ENCODE measurements around the gene HOXC6.

HOXC6 gene

DNA sequence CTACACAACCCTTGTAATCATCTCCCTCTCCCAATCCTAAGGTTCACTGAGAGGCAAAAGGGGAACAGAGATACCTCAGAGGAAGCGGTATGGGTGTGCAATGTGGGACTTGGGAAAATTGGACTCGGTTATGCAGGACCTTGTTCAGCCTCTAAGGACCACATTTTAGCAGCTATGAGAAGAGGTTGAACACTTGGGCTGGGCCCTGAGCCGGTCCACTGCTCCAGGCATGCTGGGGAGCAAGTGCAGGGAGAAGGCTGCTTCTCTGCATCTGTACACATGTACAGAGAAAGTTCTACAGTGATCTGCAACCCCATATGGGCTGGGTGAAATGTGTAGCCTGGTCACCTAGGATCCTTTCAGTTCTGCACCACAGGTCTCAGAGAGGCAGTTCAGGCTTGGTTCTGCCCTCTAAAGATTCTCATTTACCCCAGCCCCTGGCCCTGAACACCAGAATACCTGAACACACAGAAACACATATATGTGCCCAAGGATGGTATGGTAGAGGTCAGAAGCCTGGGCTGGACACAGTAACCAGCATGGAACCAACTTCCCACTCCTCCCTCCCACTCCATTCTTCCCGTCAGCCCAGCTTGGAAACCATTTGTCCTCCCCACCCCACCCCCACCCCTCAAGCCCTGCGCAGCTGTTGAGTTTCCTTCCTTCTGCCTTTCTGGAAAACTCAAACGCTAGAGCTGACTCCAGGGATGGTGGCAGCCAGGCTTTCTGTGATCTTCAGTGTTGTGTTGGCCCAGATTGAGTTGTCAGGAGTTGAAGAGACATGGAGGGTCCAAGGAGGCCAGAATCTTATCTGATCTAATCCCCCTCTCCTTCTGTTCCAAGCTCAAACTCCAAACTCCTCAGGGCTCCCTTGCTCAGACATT is 15.0 kb downstream of the HOXC6 start:
- Histone ChIP-seq H3K4me3 (ENCODE audit: low read length, poor library complexity, severe bottlenecking) (peak overlapping the region; percentile 49), H3K79me2 (ENCODE audit: insufficient read depth, low read length) (peaks cover 95% of the 10 kb centered on the region), H3K9me2 (replicated peaks; ENCODE audit: low read depth, low read length) (no peaks in the 10 kb centered on the region), H4K20me1 (ENCODE audit: insufficient read depth, low read length, poor library complexity, severe bottlenecking) (peaks cover 72% of the 10 kb centered on the region), H3K9me3 (ENCODE audit: insufficient read depth, low read depth, low read length) (no peaks in the 10 kb centered on the region), H3F3A (ENCODE audit: low read depth) (no peaks in the 10 kb centered on the region), H2AFZ (ENCODE audit: low read length) (no peak overlapping the region), H3K36me3 (ENCODE audit: insufficient read depth, low read length) (peaks cover 5% of the 10 kb centered on the region; the same call in 1 of the 2 replicates), H3K9ac (ENCODE audit: low read depth, low read length, poor library complexity, severe bottlenecking) (peak overlapping the region; percentile 33), H3K27me3 (ENCODE audit: insufficient read depth, low read length, poor library complexity, severe bottlenecking) (no peaks in the 10 kb centered on the region), H3K4me2 (ENCODE audit: low read depth, low read length, poor library complexity, severe bottlenecking) (peak overlapping the region; percentile 95), H3K4me1 (ENCODE audit: insufficient read depth, low read length, poor library complexity, severe bottlenecking) (peaks cover 65% of the 10 kb centered on the region)
- TF ChIP-seq CTCF (conservative IDR thresholded peaks at IDR 0.05; ENCODE audit: low read length) (no peak), EZH2phosphoT487 (IDR thresholded peaks at IDR 0.05; ENCODE audit: borderline replicate concordance) (no peak)

GRCh38 chr12:54044425-54045103 is 16.3 kb downstream of the HOXC6 start:
- Histone ChIP-seq H3K36me3 (ENCODE audit: insufficient read depth, low read length) (peaks cover 10% of the 10 kb centered on the region; the same call in 1 of the 2 replicates), H3K9me3 (ENCODE audit: insufficient read depth, low read depth, low read length) (no peaks in the 10 kb centered on the region), H3K9me2 (replicated peaks; ENCODE audit: low read depth, low read length) (no peaks in the 10 kb centered on the region), H2AFZ (ENCODE audit: low read length) (no peak overlapping the region), H3K27me3 (ENCODE audit: insufficient read depth, low read length, poor library complexity, severe bottlenecking) (no peaks in the 10 kb centered on the region), H4K20me1 (ENCODE audit: insufficient read depth, low read length, poor library complexity, severe bottlenecking) (peaks cover 83% of the 10 kb centered on the region), H3F3A (ENCODE audit: low read depth) (no peaks in the 10 kb centered on the region), H3K79me2 (ENCODE audit: insufficient read depth, low read length) (peaks cover 95% of the 10 kb centered on the region), H3K4me3 (ENCODE audit: low read length, poor library complexity, severe bottlenecking) (peak overlapping the region; percentile 49), H3K9ac (ENCODE audit: low read depth, low read length, poor library complexity, severe bottlenecking) (no peak overlapping the region), H3K4me1 (ENCODE audit: insufficient read depth, low read length, poor library complexity, severe bottlenecking) (peaks cover 58% of the 10 kb centered on the region), H3K4me2 (ENCODE audit: low read depth, low read length, poor library complexity, severe bottlenecking) (peak overlapping the region; percentile 95)
- TF ChIP-seq EZH2phosphoT487 (IDR thresholded peaks at IDR 0.05; ENCODE audit: borderline replicate concordance) (no peak), CTCF (conservative IDR thresholded peaks at IDR 0.05; ENCODE audit: low read length) (no peak)

DNA sequence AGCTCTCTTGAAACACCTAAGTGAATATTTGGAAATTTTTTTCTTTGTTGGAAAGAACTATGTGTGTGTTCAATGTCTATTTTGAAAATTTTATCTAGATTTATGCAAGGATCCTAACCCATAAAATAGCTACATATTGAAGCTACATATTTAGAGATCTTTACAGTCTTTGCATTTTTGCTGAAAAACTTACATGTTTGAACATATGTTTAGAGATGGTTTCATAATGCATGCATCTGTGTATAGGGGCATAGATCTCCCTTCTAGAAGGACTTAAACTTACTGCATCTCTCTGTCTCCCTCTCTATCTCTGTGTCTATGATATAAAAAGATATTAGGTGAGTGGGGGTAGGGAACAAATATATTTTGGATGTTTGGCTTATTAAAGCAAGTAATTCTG is 17.2 kb downstream of the HOXC6 start:
- Histone ChIP-seq H3F3A (ENCODE audit: low read depth) (no peaks in the 10 kb centered on the region), H3K79me2 (ENCODE audit: insufficient read depth, low read length) (peaks cover 95% of the 10 kb centered on the region), H4K20me1 (ENCODE audit: insufficient read depth, low read length, poor library complexity, severe bottlenecking) (peaks cover 84% of the 10 kb centered on the region), H3K27me3 (ENCODE audit: insufficient read depth, low read length, poor library complexity, severe bottlenecking) (no peaks in the 10 kb centered on the region), H3K9me3 (ENCODE audit: insufficient read depth, low read depth, low read length) (no peaks in the 10 kb centered on the region), H3K4me1 (ENCODE audit: insufficient read depth, low read length, poor library complexity, severe bottlenecking) (peaks cover 57% of the 10 kb centered on the region), H3K9ac (ENCODE audit: low read depth, low read length, poor library complexity, severe bottlenecking) (no peak overlapping the region), H3K9me2 (replicated peaks; ENCODE audit: low read depth, low read length) (no peaks in the 10 kb centered on the region), H3K36me3 (ENCODE audit: insufficient read depth, low read length) (peaks cover 13% of the 10 kb centered on the region; the same call in 1 of the 2 replicates), H3K4me2 (ENCODE audit: low read depth, low read length, poor library complexity, severe bottlenecking) (peak overlapping the region; percentile 95), H3K4me3 (ENCODE audit: low read length, poor library complexity, severe bottlenecking) (peak overlapping the region; percentile 5), H2AFZ (ENCODE audit: low read length) (no peak overlapping the region)
- TF ChIP-seq EZH2phosphoT487 (IDR thresholded peaks at IDR 0.05; ENCODE audit: borderline replicate concordance) (no peak), CTCF (conservative IDR thresholded peaks at IDR 0.05; ENCODE audit: low read length) (no peak)

Measured in Loucy (cell line).